Lower leg skin (tissue), 3 donors: ENCODE measurements around the gene ANKUB1.

Experiments
- CTCF ChIP-seq, 3 donors: fragments of 450-650 bp; IDR thresholded peaks; one replicate each; pipeline ENCODE4 v1.5.1; 2016; ENCODE audit warnings: antibody characterized with exemption in 3 of 3, mild to moderate bottlenecking in 3 of 3, moderate library complexity in 2 of 3
- POLR2A ChIP-seq, 2 donors: fragments of 450-650 bp; IDR thresholded peaks; one replicate each; pipeline ENCODE4 v1.6.1; 2016 to 2017; ENCODE audit warnings: antibody characterized with exemption in 2 of 2, mild to moderate bottlenecking in 1 of 2, moderate library complexity in 1 of 2

GRCh38 chr3:149753717-149754116 is 38.6 kb downstream of the ANKUB1 start:
- TF ChIP-seq CTCF (IDR thresholded peaks at IDR 0.05) (no peak), POLR2A (IDR thresholded peaks at IDR 0.05) (no peak)
